SK-N-SH treated with all-trans-retinoic acid at 6 μM for 48 hours (cell line): ENCODE results near the gene KIF12.

Source experiments
- ATAC-seq: fragments of 200-7000 bp; cut with Tn5 transposase; 3 replicates; pipeline ENCODE4 v1.9.1; 2020; ENCODE audit warnings: mild to moderate bottlenecking, moderate library complexity
- ARNTL ChIP-seq: fragments of 450-650 bp; formaldehyde crosslinking; IDR thresholded peaks from 2 replicates; pipeline ENCODE4 v1.5.0; 2020; ENCODE audit warnings: low read depth, mild to moderate bottlenecking, moderate library complexity, borderline replicate concordance
- CREB5 ChIP-seq: fragments of 250-450 bp; sonication (Bioruptor Pico); IDR thresholded peaks from 2 replicates; pipeline ENCODE4 v1.5.1; 2020; ENCODE audit warnings: low read depth, mild to moderate bottlenecking, moderate library complexity
- CSDC2 ChIP-seq: fragments of 250-450 bp; sonication (Bioruptor Pico); IDR thresholded peaks from 2 replicates; pipeline ENCODE4 v1.5.0; 2020; ENCODE audit warnings: mild to moderate bottlenecking, moderate library complexity
- ESRRG ChIP-seq: fragments of 250-450 bp; sonication (Bioruptor Pico); IDR thresholded peaks from 2 replicates; pipeline ENCODE4 v1.6.1; 2021; ENCODE audit warnings: mild to moderate bottlenecking
- GLIS3 ChIP-seq: fragments of 250-450 bp; sonication (Bioruptor Pico); IDR thresholded peaks from 2 replicates; pipeline ENCODE4 v1.5.0; 2020; ENCODE audit warnings: mild to moderate bottlenecking, moderate library complexity
- ISL1 ChIP-seq: fragments of 250-450 bp; sonication (Bioruptor Pico); IDR thresholded peaks from 2 replicates; pipeline ENCODE4 v2.1.2; 2022; ENCODE audit warnings: mild to moderate bottlenecking, moderate library complexity
- OSR1 ChIP-seq: fragments of 250-450 bp; sonication (Bioruptor Pico); IDR thresholded peaks from 2 replicates; pipeline ENCODE4 v1.8.0; 2022; ENCODE audit warnings: moderate library complexity, mild to moderate bottlenecking, inconsistent platforms
- PATZ1 ChIP-seq: fragments of 250-450 bp; sonication (Bioruptor Pico); IDR thresholded peaks from 2 replicates; pipeline ENCODE4 v1.8.0; 2020; ENCODE audit warnings: mild to moderate bottlenecking, moderate library complexity, borderline replicate concordance
- POU6F1 ChIP-seq: fragments of 250-450 bp; sonication (Bioruptor Pico); IDR thresholded peaks from 2 replicates; pipeline ENCODE4 v1.8.0; 2021; ENCODE audit warnings: low read depth, mild to moderate bottlenecking, moderate library complexity, borderline replicate concordance
- PPARA ChIP-seq: fragments of 250-450 bp; sonication (Bioruptor Pico); IDR thresholded peaks from 2 replicates; pipeline ENCODE4 v1.5.0; 2020; ENCODE audit warnings: mild to moderate bottlenecking, borderline replicate concordance
- RARB ChIP-seq: fragments of 250-450 bp; sonication (Bioruptor Pico); IDR thresholded peaks from 2 replicates; pipeline ENCODE4 v1.8.0; 2021; ENCODE audit warnings: mild to moderate bottlenecking, moderate library complexity
- SNAI2 ChIP-seq: fragments of 250-450 bp; sonication (Bioruptor Pico); IDR thresholded peaks from 2 replicates; pipeline ENCODE4 v1.5.0; 2020; ENCODE audit warnings: mild to moderate bottlenecking, moderate library complexity
- TCF4 ChIP-seq: fragments of 250-450 bp; sonication (Bioruptor Pico); IDR thresholded peaks from 2 replicates; pipeline ENCODE4 v1.8.0; 2021; ENCODE audit warnings: mild to moderate bottlenecking, moderate library complexity, borderline replicate concordance
- TOX ChIP-seq: fragments of 250-450 bp; sonication (Bioruptor Pico); IDR thresholded peaks from 2 replicates; pipeline ENCODE4 v1.8.0; 2021; ENCODE audit warnings: mild to moderate bottlenecking, moderate library complexity, borderline replicate concordance
- TSHZ2 ChIP-seq: fragments of 250-450 bp; sonication (Bioruptor Pico); IDR thresholded peaks from 2 replicates; pipeline ENCODE4 v1.5.0; 2020; ENCODE audit warnings: mild to moderate bottlenecking, moderate library complexity
- ZC3H10 ChIP-seq: fragments of 250-450 bp; sonication (Bioruptor Pico); IDR thresholded peaks from 2 replicates; pipeline ENCODE4 v1.5.1; 2021; ENCODE audit warnings: mild to moderate bottlenecking, moderate library complexity
- ZFP3 ChIP-seq: fragments of 250-450 bp; sonication (Bioruptor Pico); IDR thresholded peaks from 2 replicates; pipeline ENCODE4 v1.5.0; 2020; ENCODE audit warnings: mild to moderate bottlenecking, moderate library complexity
- ZFP30 ChIP-seq: fragments of 450-650 bp; formaldehyde crosslinking; IDR thresholded peaks from 2 replicates; pipeline ENCODE4 v1.5.0; 2022; ENCODE audit warnings: mild to moderate bottlenecking, moderate library complexity
- ZNF565 ChIP-seq: fragments of 450-650 bp; formaldehyde crosslinking; conservative IDR thresholded peaks from 2 replicates; pipeline ENCODE4 v1.5.0; 2020; ENCODE audit warnings: low read depth, mild to moderate bottlenecking, moderate library complexity
- ZNF70 ChIP-seq: fragments of 450-650 bp; formaldehyde crosslinking; IDR thresholded peaks from 2 replicates; pipeline ENCODE4 v1.5.0; 2020; ENCODE audit warnings: mild to moderate bottlenecking, moderate library complexity

Gene KIF12

GRCh38 chr9:114072184-114073140, 26.6 kb downstream of the KIF12 start:
- ATAC-seq, result no peak
- TF ChIP-seq ZNF565, result no peak
- TF ChIP-seq POU6F1 (CRISPR knock-in tag), result no peak
- TF ChIP-seq TOX (CRISPR knock-in tag), result no peak
- TF ChIP-seq CSDC2 (CRISPR knock-in tag), result no peak
- TF ChIP-seq OSR1 (CRISPR knock-in tag), result no peak
- no peak for TF ChIP-seq PPARA (CRISPR knock-in tag)
- no peak for TF ChIP-seq ARNTL
- no peak for TF ChIP-seq ZNF70 (CRISPR knock-in tag)
- TF ChIP-seq ZFP3 (CRISPR knock-in tag), result no peak
- no peak for TF ChIP-seq SNAI2 (CRISPR knock-in tag)
- TF ChIP-seq ESRRG (CRISPR knock-in tag), result no peak
- TF ChIP-seq ZFP30 (CRISPR knock-in tag), result no peak
- TF ChIP-seq ISL1, result no peak
- no peak for TF ChIP-seq ZC3H10 (CRISPR knock-in tag)
- no peak for TF ChIP-seq GLIS3 (CRISPR knock-in tag)
- no peak for TF ChIP-seq PATZ1 (CRISPR knock-in tag)
- TF ChIP-seq RARB, result no peak
- TF ChIP-seq TSHZ2, result no peak

- no peak for ATAC-seq
- TF ChIP-seq ZFP30 (CRISPR knock-in tag) (no peak), POU6F1 (CRISPR knock-in tag) (no peak), ISL1 (no peak), ZC3H10 (CRISPR knock-in tag) (no peak)
These were observed 27.8 kb downstream of the KIF12 start for GRCh38 chr9:114071197-114071795.

GRCh38 chr9:114070188-114071103, 28.6 kb downstream of the KIF12 start:
- ATAC-seq, result no peak
- TF ChIP-seq CSDC2 (CRISPR knock-in tag), result no peak
- no peak for TF ChIP-seq ISL1
- no peak for TF ChIP-seq SNAI2 (CRISPR knock-in tag)
- TF ChIP-seq CREB5 (CRISPR knock-in tag), result no peak
- TF ChIP-seq ARNTL, result no peak
- TF ChIP-seq TCF4 (CRISPR knock-in tag), result no peak
- no peak for TF ChIP-seq PATZ1 (CRISPR knock-in tag)
- TF ChIP-seq TOX (CRISPR knock-in tag), result no peak
